AG04449 (cell line): ENCODE data around the gene NCOR1.

Experiments
- CTCF ChIA-PET: fragments of 350-600 bp; formaldehyde crosslinking; extraction: SDS; loops from one replicate; lab custom pipeline; 2021; ENCODE audit warnings: antibody characterized with exemption; lab: Yijun Ruan, JAX
- POLR2A ChIA-PET: fragments of 400-600, 350-600 bp; formaldehyde crosslinking; extraction: SDS; loops from one replicate; lab custom pipeline; 2020; ENCODE audit warnings: antibody characterized with exemption, inconsistent platforms; lab: Yijun Ruan, JAX
- DNase-seq: peaks from one replicate; pipeline ENCODE4 v3.0.0-alpha.2; 2010; ENCODE audit warnings: low read depth, low spot score
- H3K4me3 ChIP-seq: 2 replicates; pipeline ENCODE4 v1.5.1; 2011; ENCODE audit warnings: low read depth, mild to moderate bottlenecking, control low read depth, low read length
- TF ChIP-seq, protein P1 (sequence below): IDR thresholded peaks from one replicate; pipeline ENCODE4 v1.5.1; 2011; ENCODE audit warnings: mild to moderate bottlenecking, moderate library complexity, low read length, control low read depth, inconsistent platforms; ENCODE audit not compliant: insufficient read depth; ENCODE audit errors: missing control alignments

NCOR1 gene

DNA sequence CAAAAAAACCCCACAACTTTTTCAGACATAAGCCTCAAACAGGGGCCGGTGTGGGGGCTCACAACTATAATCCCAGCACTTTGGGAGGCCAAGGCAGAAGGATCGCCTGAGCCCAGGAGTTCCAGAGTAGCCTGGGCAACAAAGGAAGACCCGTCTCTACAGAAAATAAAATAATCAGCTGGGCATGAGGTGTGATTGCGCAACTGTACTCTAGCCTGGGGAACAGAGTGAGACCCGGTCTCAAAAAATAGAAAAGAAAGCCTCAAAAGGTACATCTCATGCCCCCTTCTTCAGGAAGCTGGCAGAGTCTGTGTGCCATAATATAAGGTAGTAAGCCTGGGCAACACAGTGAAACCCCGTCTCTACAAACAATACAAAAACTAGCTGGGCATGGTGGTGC is 219.0 kb downstream of the NCOR1 start:
- TF ChIP-seq, protein P1, sequence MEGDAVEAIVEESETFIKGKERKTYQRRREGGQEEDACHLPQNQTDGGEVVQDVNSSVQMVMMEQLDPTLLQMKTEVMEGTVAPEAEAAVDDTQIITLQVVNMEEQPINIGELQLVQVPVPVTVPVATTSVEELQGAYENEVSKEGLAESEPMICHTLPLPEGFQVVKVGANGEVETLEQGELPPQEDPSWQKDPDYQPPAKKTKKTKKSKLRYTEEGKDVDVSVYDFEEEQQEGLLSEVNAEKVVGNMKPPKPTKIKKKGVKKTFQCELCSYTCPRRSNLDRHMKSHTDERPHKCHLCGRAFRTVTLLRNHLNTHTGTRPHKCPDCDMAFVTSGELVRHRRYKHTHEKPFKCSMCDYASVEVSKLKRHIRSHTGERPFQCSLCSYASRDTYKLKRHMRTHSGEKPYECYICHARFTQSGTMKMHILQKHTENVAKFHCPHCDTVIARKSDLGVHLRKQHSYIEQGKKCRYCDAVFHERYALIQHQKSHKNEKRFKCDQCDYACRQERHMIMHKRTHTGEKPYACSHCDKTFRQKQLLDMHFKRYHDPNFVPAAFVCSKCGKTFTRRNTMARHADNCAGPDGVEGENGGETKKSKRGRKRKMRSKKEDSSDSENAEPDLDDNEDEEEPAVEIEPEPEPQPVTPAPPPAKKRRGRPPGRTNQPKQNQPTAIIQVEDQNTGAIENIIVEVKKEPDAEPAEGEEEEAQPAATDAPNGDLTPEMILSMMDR = no peak
- ChIA-PET CTCF (interaction anchor here (1.0 to 5.0 kb wide), 5 partner anchors 12 to 168 kb away, joined by 3 to 43 read pairs (median 4); partner anchors contain the start of gene ADORA2B), POLR2A (no interaction called here)
- no peak overlapping the region for H3K4me3 ChIP-seq
- no peak for DNase-seq

DNA sequence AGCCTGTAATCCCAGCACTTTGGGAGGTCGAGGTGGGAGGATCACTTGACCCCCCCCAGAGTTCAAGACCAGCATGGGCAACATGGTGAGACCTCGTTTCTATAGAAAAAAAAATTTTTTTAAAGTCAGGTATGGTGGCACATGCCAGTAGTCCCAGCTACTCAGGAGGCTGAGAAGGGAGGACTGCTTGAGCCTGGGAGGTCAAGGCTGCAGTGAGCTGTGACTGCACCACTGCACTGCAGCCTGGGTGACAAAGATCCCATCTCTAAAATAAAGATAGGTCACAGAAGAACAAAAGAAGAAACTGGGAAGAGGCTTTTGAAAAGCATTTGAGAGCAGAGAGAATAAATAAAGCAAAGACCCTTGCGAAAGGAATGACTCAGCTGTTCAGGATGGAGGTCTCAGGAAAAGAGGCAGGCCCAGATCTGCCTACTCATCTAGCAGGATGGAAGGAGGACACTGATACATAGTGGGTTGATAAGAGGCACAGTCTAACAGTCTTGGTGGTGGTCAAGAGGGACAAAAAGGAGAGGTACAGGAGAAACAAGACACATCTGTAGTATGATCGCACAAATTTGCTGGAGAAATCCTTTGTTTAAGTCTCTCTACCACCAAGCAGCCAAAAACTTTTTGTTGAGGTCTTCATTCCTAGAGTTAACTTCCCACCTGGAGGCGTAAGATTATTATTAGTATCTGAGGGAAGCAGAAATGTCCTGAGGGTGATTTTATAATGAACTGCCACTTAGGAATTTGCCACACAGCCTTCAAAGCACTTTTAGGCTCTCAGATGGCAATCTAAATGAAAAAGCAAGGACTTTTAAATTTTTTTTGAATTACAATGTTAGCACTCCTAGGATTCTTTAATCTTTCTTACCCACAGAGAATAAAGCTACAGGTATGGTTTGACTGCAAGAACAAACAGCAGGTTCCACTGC is 233.4 kb downstream of the NCOR1 start:
- ChIA-PET POLR2A (no interaction called here), CTCF (interaction anchor here (0.8 to 1.6 kb wide), 3 partner anchors 15 to 37 kb away, joined by 3 to 4 read pairs (median 3); partner anchors contain the start of gene ADORA2B)
- TF ChIP-seq, protein P1 = no peak
- no peak overlapping the region for H3K4me3 ChIP-seq
- no peak for DNase-seq

DNA sequence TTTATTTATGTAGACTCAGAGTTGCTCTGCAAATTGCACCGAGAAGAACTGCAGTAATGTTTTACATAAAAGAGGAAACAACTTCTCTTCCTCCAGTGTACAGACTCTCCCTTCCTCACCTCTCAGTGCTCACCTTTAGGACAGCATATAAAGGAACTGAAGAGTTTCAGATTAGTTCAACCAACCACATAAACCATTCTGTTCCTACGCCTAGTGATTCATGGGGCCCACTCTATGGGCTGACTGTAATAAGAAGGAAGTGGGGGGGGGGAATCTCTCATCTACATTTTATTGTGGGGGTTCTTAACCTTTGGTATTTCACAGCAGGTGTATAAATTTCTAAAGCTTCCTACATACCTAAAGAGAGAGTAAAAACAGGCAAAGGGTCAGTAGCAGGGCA is 234.1 kb downstream of the NCOR1 start:
- ChIA-PET POLR2A (no interaction called here), CTCF (interaction anchor here (1.6 kb wide), 1 partner anchor 37 kb away, joined by 4 read pairs; the partner anchor contains the start of gene ADORA2B)
- TF ChIP-seq, protein P1 = no peak
- no peak overlapping the region for H3K4me3 ChIP-seq
- no peak for DNase-seq
